Cardiac fibroblast (primary cell): ENCODE measurements around the gene FBP1.

Experiments used
- DNase-seq, 2 donors: peaks; one replicate each; pipeline versions ENCODE4 v3.0.0 to v3.0.0-alpha.2; 2010; ENCODE audit warnings: low read depth in 2 of 2
- H3K4me3 ChIP-seq, 2 donors: replicated peaks in 1 of 2; 1 replicate in 1 of 2; 2 replicates in 1 of 2; pipeline ENCODE4 v1.5.1; 2011; ENCODE audit warnings: low read depth in 2 of 2, low read length in 2 of 2, mild to moderate bottlenecking in 2 of 2, moderate library complexity in 1 of 2
- CTCF ChIP-seq: IDR thresholded peaks from one replicate; pipeline ENCODE4 v1.5.1; 2011; ENCODE audit warnings: low read depth, mild to moderate bottlenecking, low read length, inconsistent platforms

The FBP1 gene

GRCh38 chr9:94586814-94587213, 52.5 kb downstream of the FBP1 start:
- DNase-seq: peak; percentile 45 to 58
- no peak for TF ChIP-seq CTCF
- H3K4me3 ChIP-seq: peak overlapping the region in 1 of 2 donors; percentile 14

- DNase-seq: peak in 1 of 2 donors; percentile 8
- TF ChIP-seq CTCF: no peak
- H3K4me3 ChIP-seq: no peak overlapping the region
Observed at GRCh38 chr9:94586316-94586715, 53.0 kb downstream of the FBP1 start.

- TF ChIP-seq CTCF: no peak
- DNase-seq: no peak
- no peak overlapping the region for H3K4me3 ChIP-seq
Observed at GRCh38 chr9:94584555-94584954, 54.8 kb downstream of the FBP1 start.

- no peak for DNase-seq
- no peak for TF ChIP-seq CTCF
- H3K4me3 ChIP-seq: no peak overlapping the region
Observed at GRCh38 chr9:94581728-94582127, 57.6 kb downstream of the FBP1 start.

GRCh38 chr9:94577571-94577970, 61.7 kb downstream of the FBP1 start:
- no peak for TF ChIP-seq CTCF
- DNase-seq: no peak
- H3K4me3 ChIP-seq: no peak overlapping the region

- no peak for DNase-seq
- H3K4me3 ChIP-seq: no peak overlapping the region
- no peak for TF ChIP-seq CTCF
Observed at GRCh38 chr9:94577036-94577435, 62.3 kb downstream of the FBP1 start.

- no peak overlapping the region for H3K4me3 ChIP-seq
- no peak for DNase-seq
- TF ChIP-seq CTCF: no peak
Observed at GRCh38 chr9:94576131-94576530, 63.2 kb downstream of the FBP1 start.
